Stimulated activated CD8-positive, alpha-beta memory T cell treated with anti-CD3 and anti-CD28 coated beads, Interleukin-2, amount 100 ng/mL, for 48 hours (primary cell): ENCODE data around the gene WDTC1.
A peak's percentile ranks its signal among the peaks of the same experiment; 100 is the strongest.

Source experiments
- DNase-seq, 2 donors: peaks; one replicate each; pipeline ENCODE4 v3.0.0-alpha.2; 2020; ENCODE audit warnings: low read depth in 2 of 2

WDTC1 gene

DNA sequence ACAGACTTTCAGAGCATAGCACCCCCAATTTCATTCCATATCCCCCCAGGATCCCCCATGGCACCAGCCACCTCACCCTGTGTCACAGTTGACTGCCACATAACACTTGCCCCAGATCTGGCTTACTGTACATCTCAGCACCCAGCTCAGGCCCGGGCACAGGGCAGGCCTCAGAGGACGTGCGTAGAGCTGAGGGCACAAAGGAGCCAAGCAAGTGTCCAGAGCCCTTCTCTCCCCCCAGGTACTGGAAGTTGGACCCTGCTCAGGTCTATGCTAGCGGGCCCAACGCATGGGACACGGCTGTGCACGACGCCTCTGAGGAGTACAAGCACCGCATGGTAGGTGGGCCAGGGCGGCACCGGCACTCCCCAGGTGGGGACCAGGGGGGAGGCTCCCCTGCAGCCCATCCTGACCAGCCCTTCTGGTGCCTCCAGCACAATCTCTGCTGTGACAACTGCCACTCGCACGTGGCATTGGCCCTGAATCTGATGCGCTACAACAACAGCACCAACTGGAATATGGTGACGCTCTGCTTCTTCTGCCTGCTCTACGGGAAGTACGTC is 99.4 kb downstream of the WDTC1 start:
- DNase-seq, result no peak

DNA sequence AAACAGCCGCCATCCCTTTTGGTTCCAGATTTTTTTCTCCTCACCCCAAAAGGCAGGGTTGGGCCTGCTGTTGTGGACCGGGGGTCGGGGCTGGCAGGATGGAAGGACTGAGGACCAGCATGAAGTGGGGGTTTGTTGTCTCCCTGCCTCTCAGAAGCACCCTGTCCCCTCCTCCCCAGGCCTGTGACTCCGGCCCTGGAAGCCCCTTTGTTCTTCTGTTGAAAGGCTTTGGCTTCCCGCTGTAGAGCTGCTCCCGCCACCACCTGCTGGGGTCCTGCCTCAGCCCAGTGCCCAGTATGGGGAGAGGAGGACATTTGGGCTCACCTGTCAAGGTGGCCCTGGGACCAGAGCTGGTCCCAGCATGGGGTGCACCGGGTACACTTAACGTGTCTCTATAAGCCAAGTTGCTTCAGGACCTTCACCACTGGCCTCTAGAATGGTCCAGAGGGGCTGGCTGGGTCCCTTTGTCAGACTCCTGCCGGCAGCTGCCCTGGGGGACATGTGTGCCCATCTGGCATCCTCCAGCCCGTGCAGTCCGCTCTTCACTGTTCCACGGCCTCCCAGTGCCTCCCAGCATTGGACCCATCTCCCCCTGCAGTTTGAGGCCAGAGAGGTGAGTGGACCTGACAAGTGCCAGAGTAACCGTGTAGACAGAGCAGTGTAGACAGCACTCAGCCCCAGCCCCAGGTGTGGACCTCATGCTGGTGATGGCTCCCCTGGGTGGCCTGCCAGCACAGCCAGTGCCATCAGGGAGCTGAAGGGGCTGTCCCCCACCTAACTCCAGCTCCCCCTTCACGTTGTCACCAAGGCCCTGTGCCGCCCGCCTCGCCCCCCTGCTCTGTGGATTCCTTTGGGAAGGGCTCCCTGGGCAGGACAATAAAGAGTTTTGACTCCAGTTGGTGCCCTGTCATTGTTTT is 101.3 kb downstream of the WDTC1 start:
- DNase-seq, result no peak

DNA sequence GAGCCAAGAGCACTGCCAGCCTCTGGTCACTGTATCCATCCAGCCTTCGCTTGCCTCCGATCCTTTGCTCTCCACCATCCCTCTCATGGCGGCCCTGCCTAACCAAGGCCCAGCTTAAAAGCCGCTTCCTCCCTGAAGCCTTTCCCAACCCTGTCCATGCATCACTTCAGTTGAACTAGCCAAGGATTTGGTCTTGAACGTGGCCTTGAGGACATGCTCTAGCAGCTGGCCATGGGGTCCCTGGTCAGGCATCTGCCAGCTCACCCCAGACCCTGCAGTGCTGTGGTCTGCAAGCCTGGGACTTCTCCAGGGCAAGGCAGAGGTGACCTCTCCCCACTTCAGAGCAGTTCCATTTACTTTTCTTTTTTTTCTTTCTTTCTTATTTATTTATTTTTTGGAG is 102.3 kb downstream of the WDTC1 start:
- DNase-seq, result no peak

DNA sequence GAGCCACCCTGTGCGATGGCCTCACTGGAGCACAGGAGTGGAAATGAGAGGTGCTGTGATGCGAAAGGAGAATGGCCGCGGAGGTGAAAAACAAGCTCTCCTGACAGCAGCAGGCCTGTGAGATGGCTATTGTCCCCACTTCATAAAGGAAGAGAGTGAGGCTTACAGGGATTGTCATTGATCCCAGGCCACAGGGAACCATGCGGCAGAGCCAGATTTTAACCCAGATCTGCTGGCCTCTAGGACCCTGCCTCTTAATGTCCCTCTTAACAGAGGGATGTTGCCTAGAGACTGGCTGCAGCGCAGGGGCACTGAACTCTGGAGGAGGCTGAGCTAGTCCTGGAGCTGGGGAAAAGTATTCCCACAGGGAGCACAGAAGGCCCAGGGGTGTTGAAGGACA is 104.3 kb downstream of the WDTC1 start:
- DNase-seq, result no peak

DNA sequence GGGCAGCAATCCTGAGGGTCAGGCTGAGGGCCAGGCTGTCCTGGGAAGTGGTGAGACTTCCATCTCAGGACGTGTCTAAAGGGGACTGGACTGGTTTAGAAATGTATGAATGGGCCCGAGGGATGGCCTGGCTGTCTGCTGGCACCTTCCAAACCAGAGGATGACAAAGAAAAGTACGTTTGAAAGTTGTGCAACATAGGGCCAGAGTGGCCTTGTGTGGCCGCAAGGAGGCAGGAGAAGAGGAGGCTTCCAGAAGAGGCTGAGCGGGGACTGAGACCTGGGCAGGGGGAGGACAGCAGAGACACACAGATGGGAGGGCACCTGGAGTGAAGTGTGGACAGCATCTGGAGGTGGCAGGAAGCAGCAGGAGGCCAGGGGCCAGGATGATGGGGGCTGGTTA is 104.8 kb downstream of the WDTC1 start:
- DNase-seq, result no peak

DNA sequence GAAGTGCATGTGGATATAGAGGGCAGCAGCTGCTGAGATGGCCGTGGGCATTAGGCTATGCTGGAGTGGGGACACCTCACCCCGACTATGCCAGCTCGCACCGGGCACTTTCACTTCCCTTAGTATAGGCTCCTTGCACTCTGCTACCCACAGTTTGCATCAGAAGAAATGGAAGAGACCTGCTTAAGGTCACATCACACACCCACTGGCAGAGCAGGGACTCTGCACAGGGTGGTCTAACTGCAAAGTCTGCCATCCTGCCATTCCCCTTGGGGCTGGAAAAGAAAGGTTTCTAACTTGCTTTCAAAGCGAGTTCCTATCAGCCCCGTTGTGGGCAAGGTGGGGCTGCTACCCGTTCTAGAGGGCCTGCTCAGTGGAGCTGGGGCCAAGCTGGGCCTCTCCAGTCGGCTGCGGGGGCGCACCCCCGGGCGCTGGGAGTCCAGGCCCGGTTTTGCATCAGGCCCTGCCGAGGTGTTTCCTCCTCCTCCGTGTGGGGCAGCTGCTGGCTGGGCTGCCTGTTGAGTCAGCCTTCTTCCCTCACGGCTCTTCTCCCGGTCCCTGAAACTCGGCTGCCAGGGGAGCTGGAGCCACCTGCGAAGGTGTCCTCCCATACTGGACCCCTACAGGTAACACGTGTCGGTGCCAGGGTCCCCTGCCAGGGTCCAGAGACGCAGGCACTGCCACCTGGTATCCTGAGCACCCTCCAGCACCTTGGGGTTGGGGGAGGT is 107.3 kb downstream of the WDTC1 start, which contains the start of gene SYTL1:
Gene SYTL1, plus strand, starts transcription at position 498 of the 728 bp plus-strand sequence. CDS start 3,313 bp downstream, outside the sequence.
- peak; percentile 52 to 57 for DNase-seq

DNA sequence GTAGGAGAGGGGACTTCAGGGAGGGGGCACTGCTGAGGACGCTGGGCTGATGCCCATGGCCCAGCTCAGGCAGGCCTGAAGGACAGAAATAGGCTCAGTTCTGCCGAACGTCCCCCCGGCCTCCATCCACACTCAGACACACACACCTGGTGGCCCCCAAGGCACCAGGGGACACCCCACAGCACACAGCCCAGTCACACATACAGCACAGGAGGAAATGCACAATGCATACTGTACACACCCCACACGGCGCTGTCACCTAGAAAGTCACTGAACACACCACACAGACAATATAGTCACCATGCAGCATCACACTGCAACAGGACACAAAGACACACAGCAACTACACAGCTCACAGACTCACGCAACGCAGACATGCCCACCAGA is 108.0 kb downstream of the WDTC1 start:
- no peak for DNase-seq

DNA sequence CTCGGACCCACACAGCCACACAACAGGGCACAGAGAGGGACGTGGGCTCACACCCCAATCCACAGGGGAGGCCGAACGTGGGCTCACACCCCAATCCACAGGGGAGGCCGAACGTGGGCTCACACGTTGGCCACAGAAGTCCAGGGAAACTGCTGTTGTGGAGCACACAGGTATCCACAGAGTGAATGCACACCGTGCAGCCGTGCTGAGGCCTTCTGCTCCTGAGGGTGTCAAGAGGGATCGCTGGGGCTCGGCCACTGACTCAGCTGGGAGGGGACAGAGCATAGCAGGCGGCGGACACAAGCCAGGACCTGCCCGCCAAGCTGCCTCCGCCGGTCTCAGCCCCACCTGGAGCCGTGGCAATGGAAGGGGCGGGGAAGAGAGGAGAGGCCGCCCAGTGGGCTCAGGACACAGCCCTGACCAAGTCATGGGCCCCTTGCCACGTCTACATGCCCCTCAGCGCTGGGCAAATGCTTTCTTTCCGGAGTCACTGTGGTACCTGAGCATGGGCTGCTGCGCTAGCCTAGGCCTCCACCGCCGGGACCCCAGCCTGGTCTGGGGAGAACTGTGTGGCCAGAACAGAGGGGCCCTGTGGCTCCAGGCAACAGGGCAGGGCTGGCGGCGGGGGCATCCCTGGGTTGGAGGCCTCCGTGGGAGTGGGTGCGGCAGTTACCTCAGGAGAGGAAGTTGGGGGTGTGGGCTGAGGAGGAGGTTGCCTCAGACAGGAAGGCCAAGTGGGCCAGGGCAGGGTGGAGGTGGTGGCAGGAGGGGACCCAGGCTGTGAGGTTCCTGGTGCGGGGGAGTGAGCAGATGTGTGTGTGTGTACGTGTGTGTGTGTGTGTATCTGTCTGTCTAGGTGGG is 108.6 kb downstream of the WDTC1 start:
- peak in 1 of 2 donors; percentile 42 for DNase-seq

DNA sequence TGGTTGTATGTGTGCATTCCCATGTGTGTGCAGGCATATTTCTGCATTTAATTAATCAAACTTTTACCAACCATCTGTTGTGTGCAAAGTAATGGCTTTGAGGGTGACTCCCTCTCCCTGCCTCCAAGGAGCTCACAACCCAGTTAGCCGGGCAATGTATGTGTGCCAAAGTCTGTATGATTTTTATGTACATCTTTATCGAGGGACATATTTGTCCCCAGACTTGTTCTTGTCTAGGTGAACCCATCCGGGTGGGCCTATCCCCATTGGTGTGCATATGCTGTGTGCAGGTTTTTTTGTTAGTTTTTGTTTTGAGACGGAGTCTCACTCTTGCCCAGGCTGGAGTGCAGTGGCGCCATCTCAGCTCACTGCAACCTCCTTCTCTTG is 109.2 kb downstream of the WDTC1 start:
- DNase-seq, result no peak

DNA sequence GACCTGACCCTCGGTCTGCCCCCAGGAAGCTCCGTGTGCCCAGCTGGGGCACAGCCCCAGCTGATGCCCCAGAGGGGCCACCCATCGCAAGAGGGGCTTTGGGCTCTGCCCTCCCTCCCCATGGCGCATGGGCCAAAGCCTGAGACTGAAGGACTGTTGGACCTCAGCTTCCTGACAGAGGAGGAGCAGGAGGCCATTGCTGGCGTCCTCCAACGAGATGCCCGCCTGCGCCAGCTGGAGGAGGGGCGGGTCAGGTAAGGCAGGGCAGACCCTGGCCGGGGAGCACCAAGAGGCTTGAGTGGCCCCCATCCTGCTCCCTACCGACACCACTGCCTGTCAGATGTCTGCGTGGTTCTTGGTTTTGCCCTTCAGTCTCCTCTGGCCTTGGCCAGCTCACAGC is 110.8 kb downstream of the WDTC1 start:
- no peak for DNase-seq

DNA sequence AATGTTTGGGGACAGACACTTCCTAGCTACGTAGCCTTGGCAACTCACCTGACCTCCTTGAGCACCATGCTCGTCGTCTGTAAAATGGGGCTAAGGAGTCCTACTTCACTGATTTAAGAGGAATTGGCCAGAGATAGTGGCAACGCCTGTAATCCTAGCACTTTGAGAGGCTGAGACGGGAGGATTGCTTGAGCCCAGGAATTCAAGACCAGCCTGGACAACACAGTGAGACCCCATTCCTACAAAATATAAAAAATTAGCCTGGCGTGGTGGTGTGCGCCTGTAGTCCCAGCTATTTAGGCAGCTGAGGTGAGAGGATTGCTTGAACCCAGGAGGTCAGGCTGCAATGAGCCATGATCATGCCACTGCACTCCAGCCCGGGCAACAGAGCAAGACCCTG is 111.9 kb downstream of the WDTC1 start:
- no peak for DNase-seq

DNA sequence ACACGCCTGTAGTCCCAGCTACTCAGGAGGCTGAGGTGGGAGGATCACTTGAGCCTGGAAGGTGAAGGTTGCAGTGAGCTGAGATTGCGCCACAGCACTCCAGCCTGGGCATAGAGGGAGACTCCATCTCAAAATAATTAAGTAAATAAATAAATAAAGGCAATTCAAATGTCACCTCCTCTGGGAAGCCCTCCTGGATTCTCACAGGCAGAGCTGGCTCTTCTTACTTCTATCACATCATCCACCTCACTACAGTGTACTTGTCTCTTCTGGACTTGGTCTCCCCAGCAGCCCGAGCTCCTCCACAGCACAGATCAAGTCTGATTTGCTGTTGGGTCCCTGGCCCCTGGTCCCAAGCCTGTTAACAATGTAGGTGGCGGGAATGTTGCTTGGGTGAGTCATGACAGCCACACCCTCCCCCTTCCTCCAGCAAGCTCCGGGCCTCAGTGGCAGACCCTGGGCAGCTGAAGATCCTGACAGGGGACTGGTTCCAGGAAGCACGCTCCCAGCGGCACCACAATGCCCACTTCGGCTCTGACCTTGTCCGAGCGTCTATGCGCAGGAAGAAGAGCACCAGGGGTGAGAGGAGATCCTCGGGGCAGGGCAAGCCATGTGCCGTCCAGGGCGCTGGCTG is 112.7 kb downstream of the WDTC1 start:
- DNase-seq, result no peak

DNA sequence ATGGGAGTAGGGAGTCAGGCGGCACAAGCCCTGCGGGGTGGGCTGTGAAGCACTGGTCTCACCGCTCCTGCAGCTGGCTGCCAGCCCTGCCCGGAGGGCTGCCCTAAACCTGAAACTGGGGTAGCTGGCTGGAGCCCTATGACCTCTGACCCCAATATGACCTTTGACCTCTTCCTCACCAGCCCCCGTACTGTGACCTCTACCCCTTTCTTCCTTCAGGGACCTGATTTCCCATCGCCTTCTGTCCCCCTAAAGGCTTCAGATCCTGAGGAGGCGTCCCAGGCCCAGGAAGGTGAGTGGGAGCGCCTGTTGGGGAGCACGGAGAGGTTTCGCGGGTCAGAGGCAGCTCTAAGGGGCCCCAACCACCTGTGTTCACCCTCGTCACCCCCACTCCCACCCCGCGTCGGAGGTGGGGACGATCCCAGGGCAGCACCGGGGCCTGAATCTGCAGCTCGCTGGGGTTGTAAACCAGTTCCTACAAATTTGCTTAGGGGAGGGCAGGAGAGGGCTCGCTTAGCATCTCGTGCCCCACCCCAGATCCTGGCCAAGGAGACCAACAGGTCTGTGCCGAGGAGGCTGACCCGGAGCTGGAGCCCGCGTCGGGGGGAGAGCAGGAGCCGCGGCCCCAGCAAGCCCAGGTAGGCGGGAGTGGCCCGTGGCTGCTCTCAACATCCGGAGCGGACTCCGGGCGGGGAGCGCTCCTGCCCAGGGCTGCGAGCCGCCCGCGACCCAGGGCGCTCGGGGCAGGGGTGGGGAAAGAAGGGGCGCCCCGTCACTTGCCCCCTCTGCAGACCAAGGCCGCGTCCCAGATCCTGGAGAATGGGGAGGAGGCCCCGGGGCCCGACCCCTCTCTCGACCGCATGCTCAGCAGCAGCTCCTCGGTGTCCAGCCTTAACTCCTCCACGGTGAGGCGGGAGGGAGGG is 114.7 kb downstream of the WDTC1 start:
- DNase-seq, result no peak

DNA sequence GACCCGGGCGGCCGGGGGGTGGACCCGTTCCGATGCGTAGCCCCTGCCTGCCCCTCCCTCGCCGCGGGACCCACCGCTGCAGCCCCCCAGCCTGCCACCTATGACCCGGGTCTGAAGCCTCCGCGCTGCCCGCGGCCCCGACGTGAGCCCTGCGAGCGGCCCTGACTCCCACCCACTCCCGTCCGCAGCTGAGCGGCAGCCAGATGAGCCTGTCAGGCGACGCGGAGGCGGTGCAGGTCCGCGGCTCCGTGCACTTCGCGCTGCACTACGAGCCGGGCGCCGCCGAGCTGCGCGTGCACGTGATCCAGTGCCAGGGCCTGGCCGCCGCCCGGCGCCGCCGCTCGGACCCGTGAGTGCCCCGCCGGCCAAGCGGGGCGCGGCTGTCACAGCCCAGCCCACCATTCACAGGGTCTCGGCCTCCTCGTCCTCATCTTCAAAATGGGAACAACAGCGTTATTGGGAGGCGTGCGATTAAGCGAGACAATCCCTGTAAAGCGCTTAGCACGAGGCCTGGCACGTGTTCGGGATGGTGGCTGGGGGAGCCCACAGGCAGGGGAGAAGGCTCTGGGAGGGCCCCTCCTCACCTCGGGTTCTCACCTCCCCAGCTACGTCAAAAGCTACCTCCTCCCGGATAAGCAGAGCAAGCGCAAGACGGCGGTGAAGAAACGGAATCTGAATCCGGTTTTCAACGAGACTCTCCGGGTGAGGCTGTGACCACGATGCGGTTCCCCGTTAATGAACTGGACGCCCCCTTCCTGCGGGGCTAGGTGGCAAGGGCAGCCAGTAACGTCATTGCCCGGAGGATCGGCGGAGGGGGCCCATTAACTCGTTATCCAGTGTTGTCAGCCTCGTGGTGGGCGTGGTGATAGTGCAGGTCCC is 115.6 kb downstream of the WDTC1 start:
- no peak for DNase-seq

DNA sequence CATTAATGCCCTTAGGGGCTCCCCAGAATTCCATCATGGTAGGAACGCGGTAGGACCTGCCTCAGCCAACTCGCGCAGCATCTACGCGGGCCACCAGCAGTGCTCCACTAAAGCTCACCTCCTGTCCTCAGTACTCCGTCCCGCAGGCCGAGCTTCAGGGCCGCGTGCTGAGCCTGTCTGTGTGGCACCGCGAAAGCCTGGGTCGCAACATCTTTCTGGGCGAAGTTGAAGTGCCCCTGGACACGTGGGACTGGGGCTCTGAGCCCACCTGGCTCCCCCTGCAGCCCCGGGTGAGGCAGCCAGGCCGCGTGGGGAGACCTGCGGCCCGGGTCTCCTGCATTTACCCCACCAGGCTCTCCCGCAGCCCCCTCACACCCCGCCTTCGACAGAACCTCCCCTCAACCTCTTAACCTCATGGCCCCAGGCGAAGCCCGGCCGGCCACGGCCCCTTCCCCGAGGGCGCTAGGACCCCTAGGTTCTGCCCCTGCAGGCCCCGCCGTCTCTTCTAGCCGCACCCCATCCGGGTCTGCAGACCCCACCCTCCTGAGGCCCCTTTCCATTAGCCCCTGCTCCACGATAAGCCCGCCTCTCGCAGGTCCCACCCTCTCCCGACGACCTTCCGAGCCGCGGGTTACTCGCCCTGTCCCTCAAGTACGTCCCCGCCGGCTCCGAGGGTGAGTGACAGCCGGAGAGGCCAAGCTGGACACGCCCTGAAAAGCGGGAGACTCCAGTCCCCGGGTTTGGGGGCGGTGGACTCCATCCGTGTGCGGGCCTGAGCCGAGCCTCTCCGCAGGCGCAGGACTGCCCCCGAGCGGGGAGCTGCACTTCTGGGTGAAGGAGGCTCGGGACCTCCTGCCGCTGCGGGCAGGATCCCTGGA is 116.5 kb downstream of the WDTC1 start:
- no peak for DNase-seq

DNA sequence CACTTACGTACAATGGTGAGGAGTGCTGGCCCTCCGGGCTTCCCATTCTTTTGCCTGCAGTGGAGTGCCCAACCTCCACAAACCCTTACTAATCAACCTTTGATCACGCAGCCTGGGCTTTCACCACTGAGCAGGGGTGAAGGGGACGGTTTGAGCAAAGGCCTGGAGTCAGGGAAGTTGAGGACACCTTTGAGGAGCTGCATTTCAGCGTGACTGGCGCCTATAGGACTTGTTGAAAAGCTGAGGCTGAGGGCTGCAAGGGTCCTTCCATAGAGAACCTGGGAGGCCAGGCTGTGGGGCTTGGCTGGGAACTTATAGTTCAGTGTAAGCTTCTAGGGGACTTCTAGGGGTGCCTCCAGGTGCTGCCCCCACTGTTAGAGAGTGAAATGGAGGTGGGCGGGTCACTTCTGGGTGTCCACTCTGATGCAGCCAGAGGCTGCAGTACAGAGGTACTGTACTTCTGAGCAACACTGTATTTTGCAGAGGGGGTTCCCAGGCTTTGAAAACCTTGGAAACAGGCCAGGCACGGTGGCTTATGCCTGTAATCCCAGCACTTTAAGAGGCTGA is 117.2 kb downstream of the WDTC1 start:
- DNase-seq, result no peak

DNA sequence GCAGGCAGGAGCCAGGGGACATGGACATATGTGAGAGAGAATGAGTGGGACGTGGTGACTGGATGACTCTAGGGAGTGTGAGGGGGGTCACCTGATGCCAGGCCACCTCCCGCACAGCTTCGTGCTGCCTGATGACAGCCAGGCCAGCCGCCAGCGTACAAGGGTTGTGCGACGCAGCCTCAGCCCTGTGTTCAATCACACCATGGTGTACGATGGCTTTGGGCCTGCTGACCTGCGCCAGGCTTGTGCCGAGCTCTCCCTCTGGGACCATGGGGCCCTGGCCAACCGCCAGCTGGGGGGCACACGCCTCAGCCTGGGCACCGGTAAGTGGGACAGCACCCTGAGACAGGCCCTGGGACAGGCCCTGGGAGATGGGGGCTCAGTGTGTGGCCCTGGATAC is 118.7 kb downstream of the WDTC1 start:
- DNase-seq, result no peak

DNA sequence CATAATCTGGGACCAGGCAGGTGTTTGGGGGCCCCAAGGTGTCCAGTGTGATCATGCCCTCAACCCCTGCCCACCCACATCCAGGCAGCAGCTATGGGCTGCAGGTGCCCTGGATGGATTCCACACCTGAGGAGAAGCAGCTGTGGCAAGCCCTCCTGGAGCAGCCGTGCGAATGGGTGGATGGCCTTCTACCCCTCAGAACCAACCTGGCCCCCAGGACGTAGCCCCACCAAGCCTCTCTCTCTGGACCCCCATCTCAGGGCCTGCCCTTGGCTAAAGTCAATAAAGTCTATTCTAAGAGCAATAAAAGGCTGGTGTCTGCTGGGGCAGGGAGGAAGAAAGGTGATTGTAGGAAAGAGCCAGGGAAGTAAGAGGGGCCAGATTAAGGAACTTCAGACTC is 119.2 kb downstream of the WDTC1 start:
- no peak for DNase-seq
